Ovary (tissue), 3 donors: ENCODE measurements around the gene DEGS2.
"Not testable (repeated sequence)": the region's sequence is repeated elsewhere in the genome, so short reads cannot be mapped to it uniquely, and the experiment has no call there.

Experiments
- POLR2A ChIP-seq: fragments of 450-650 bp; IDR thresholded peaks from one replicate; pipeline ENCODE4 v1.6.1; 2017; ENCODE audit warnings: antibody characterized with exemption, mild to moderate bottlenecking, moderate library complexity
- TF ChIP-seq, protein P1 (sequence below), 3 donors: fragments of 450-650 bp in 2 of 3; fragments of 200-600 bp in 1 of 3; IDR thresholded peaks; one replicate each; pipeline versions ENCODE4 v1.5.1 to v1.8.0; 2016 to 2022; ENCODE audit warnings: antibody characterized with exemption in 3 of 3, mild to moderate bottlenecking in 1 of 3
- donor health status: DM: no; HTN: no; CAD: no.

DNA sequence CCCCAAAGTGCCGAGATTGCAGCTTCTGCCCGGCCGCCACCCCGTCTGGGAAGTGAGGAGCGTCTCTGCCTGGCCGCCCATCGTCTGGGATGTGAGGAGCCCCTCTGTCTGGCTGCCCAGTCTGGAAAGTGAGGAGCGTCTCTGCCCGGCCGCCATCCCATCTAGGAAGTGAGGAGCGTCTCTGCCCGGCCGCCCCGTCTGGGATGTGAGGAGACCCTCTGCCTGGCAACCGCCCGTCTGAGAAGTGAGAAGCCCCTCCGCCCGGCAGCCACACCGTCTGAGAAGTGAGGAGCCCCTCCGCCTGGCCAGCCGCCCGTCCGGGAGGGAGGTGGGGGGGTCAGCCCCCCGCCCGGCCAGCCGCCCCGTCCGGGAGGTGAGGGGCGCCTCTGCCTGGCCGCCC is 21.2 kb upstream of the DEGS2 start:
- TF ChIP-seq, protein P1, sequence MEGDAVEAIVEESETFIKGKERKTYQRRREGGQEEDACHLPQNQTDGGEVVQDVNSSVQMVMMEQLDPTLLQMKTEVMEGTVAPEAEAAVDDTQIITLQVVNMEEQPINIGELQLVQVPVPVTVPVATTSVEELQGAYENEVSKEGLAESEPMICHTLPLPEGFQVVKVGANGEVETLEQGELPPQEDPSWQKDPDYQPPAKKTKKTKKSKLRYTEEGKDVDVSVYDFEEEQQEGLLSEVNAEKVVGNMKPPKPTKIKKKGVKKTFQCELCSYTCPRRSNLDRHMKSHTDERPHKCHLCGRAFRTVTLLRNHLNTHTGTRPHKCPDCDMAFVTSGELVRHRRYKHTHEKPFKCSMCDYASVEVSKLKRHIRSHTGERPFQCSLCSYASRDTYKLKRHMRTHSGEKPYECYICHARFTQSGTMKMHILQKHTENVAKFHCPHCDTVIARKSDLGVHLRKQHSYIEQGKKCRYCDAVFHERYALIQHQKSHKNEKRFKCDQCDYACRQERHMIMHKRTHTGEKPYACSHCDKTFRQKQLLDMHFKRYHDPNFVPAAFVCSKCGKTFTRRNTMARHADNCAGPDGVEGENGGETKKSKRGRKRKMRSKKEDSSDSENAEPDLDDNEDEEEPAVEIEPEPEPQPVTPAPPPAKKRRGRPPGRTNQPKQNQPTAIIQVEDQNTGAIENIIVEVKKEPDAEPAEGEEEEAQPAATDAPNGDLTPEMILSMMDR (IDR thresholded peaks at IDR 0.05), result not testable (repeated sequence)
- TF ChIP-seq POLR2A, result not testable (repeated sequence)
